NK-92 treated with Interleukin-12 subunit alpha and Interleukin-12 subunit beta, amount 100 ng/mL, for 24 hours (cell line): ENCODE data around the gene FAM167B.
"Not testable (repeated sequence)": the region's sequence is repeated elsewhere in the genome, so short reads cannot be mapped to it uniquely, and the experiment has no call there.

Experiments used
- DNase-seq: peaks from one replicate; lab custom pipeline; 2025; lab: John Stamatoyannopoulos, UW

The FAM167B gene

GRCh38 chr1:32263236-32263593 lies 16.2 kb downstream of the FAM167B start:
- DNase-seq = not testable (repeated sequence)

DNA sequence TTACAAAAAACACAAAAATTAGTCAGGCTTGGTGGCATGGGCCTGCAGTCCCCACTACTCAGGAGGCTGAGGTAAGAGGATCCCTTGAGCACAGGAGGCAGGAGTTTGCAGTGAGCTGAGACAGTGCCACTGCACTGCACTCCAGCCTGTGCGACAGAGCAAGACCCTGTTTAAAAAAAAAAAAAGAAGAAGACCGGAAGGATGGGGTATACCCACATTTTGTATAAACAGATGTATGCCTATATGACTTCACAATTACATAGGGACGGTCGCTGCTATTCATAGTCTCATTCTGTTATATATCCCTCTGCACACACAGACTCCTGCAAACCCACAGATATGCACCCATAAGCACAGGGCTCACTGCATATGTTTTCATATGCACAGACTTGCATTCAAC lies 16.7 kb downstream of the FAM167B start:
- DNase-seq = no peak

DNA sequence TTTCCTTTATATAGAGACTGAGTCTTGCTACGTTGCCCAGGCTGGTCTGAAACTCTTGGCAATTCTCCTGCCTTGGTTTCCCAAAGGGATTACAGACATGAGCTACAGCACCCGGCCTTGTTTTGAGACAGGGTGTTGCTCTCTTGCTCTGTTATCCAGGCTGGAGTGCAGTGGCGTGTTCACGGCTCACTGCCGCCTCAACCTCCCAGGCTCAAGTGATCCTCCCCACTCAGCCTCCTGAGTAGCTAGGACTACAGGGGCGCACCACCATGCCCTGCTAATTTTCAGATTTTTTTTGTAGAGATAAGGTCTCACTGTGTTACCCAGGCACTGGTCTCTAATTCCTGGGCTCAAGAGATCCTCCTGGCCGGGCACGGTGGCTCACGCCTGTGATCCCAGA lies 18.8 kb downstream of the FAM167B start:
- DNase-seq = no peak

GRCh38 chr1:32266921-32267591 lies 20.0 kb downstream of the FAM167B start:
- DNase-seq = no peak

GRCh38 chr1:32269744-32270143 lies 22.7 kb downstream of the FAM167B start:
- DNase-seq = no peak

- no peak for DNase-seq
These were observed 25.8 kb downstream of the FAM167B start for GRCh38 chr1:32272557-32273390.

DNA sequence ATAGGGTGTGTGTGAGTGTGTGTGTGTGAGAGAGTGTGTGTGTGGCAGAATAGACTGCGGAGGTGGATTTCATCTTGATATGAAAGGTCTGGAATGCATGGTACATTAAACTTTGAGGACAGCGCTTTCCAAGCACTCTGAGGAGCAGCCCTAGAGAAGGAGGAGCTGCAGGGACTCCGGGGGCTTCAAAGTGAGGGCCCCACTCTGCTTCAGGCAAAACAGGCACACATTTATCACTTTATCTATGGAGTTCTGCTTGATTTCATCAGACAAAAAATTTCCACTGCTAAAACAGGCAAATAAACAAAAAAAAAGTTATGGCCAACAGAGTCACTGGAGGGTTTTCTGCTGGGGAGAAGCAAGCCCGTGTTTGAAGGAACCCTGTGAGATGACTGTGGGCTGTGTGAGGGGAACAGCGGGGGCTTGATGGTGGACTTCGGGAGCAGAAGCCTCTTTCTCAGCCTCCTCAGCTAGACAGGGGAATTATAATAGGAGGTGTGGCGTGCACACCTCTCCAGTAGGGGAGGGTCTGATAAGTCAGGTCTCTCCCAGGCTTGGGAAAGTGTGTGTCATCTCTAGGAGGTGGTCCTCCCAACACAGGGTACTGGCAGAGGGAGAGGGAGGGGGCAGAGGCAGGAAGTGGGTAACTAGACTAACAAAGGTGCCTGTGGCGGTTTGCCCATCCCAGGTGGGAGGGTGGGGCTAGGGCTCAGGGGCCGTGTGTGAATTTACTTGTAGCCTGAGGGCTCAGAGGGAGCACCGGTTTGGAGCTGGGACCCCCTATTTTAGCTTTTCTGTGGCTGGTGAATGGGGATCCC lies 26.6 kb downstream of the FAM167B start:
- DNase-seq = peak; percentile 49

- DNase-seq = no peak
These were observed 27.8 kb downstream of the FAM167B start for GRCh38 chr1:32274646-32275340.

DNA sequence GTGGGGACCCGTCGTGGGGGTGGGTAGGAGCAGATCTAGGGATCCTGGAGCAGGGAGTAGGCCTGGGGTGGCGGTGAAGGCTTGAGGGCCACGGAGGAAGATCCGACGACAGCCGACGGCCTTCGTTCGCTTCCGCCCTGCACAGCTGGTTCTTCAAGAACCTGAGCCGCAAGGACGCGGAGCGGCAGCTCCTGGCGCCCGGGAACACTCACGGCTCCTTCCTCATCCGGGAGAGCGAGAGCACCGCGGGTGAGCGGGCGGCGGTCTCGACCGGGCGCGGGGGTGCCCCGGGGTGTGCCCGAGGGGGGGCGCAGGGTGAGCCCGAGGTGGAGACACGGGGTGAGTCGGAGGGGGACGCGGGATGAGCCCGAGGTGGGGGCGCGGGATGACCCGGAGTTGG lies 28.4 kb downstream of the FAM167B start:
- no peak for DNase-seq

DNA sequence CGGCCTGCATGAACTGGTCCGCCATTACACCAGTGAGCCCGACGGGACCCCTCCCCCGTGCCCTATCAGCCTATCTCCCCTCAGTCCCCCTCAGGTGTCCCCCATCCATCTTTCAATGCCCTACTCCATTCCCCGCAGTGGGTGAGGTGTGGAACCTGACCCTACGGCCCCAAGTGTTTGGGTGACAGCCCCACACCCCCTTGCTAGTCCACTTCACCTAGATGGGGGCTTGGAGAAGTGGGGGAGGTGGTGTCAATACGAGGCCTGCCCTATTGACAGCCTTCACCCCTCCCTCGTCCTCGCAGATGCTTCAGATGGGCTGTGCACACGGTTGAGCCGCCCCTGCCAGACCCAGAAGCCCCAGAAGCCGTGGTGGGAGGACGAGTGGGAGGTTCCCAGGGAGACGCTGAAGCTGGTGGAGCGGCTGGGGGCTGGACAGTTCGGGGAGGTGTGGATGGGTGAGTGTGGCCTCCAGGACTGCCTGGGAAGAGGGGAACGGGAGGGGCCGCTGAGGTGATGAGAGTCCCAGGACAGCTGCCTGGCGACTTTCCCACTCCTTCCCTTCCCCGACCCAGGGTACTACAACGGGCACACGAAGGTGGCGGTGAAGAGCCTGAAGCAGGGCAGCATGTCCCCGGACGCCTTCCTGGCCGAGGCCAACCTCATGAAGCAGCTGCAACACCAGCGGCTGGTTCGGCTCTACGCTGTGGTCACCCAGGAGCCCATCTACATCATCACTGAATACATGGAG lies 29.2 kb downstream of the FAM167B start:
- no peak for DNase-seq

DNA sequence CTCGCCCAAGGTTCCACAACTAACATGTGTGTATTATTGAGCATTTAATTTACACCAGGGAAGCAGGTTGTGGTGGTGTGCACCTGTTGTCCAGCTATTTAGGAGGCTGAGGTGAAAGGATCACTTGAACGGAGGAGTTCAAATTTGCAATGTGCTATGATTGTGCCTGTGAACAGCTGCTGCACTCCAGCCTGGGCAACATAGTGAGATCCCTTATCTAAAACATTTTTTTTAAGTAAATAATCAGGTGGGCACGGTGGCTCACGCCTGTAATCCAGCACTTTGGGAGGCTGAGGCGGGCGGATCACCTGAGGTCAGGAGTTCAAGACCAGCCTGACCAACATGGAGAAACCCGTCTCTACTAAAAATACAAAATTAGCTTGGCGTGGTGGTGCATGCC lies 37.8 kb downstream of the FAM167B start:
- not testable (repeated sequence) for DNase-seq

DNA sequence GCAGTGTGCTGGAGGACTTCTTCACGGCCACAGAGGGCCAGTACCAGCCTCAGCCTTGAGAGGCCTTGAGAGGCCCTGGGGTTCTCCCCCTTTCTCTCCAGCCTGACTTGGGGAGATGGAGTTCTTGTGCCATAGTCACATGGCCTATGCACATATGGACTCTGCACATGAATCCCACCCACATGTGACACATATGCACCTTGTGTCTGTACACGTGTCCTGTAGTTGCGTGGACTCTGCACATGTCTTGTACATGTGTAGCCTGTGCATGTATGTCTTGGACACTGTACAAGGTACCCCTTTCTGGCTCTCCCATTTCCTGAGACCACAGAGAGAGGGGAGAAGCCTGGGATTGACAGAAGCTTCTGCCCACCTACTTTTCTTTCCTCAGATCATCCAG lies 38.6 kb downstream of the FAM167B start:
- no peak for DNase-seq

- no peak for DNase-seq
These were observed 39.7 kb downstream of the FAM167B start for GRCh38 chr1:32286763-32287162.

GRCh38 chr1:32289256-32289655 lies 42.2 kb downstream of the FAM167B start:
- DNase-seq = no peak

- DNase-seq = no peak
These were observed 44.2 kb downstream of the FAM167B start for GRCh38 chr1:32291145-32291707.

DNA sequence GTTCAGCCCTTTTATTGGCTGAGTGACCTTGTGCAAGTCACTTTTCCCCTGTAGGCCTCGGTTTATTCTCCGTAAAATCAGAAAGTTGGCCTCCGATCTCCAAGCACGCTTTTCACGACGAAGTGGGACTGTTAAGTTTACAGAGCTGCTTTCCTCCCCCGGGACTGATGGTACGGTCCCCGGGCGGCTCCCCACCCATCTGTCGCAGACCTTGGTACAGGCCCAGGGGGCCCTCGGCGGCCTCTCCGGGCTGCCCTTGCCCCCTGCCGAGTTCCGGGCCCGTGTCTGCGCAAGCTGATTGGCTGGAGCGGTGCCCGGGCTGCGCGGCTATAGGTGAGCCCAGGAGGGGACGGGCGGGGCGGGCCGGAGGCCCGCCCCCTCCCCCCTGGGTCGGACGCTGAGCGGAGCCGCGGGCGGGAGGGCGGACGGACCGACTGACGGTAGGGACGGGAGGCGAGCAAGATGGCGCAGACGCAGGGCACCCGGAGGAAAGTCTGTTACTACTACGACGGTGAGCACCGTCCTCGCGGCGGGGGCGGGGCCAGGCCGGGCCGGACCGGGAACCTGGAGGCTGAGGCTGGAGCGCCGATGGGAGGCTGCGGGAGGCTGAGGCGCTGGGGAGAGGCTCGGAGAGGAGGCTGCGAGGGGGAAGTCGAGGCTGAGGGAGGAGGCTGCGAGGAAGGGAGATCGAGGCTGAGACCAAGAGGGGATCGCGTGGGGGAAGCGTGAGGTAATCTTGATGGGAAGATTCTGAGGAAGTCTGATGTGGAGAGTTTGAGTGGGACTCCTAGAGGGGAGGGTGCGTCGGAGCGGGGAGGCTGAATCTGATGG lies 44.9 kb downstream of the FAM167B start, which contains the start of gene HDAC1:
HDAC1 (plus strand) TSS at position 376 of the 831 bp plus-strand sequence; CDS start at position 463, 87 bp downstream.
- DNase-seq = peak; percentile 96

DNA sequence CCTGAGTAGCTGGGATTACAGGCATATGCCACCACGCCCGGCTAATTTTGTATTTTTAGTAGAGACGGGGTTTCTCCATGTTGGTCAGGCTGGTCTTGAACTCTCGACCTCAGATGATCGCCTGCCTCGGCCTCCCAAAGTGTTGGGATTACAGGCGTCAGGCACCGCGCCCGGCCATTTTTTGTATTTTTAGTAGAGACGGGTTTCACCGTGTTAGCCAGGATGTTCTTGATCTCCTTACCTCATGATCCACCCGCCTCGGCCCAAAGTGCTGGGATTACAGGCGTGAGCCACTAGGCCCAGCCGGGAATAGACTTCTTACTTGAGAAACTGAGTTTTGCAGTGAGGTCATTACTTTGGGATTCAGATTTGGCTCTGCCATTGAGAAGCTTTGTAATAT lies 51.2 kb downstream of the FAM167B start:
- not testable (repeated sequence) for DNase-seq
